Chondrocyte (in vitro differentiated cells): Measurements from ENCODE around the gene NDUFB8. TPM values are rescaled to one million over a fixed set of nuclear protein-coding genes. Genes with fewer than 3 reads are reported as not detected.

Experiments
- DNase-seq: peaks from one replicate; pipeline ENCODE4 v3.0.0; 2021; ENCODE audit warnings: mixed read lengths, low spot score
- H3K27ac Mint-ChIP-seq: one replicate; pipeline ENCODE4 v1.8.0; 2021; ENCODE audit warnings: mild to moderate bottlenecking, moderate library complexity, mixed read lengths; ENCODE audit not compliant: unreplicated experiment
- H3K27me3 Mint-ChIP-seq: 2 replicates; pipeline ENCODE4 v1.8.0; 2021; ENCODE audit warnings: low read depth, mixed read lengths
- H3K36me3 Mint-ChIP-seq: 2 replicates; pipeline ENCODE4 v1.8.0; 2021; ENCODE audit warnings: low read depth, mixed read lengths
- H3K4me1 Mint-ChIP-seq: 2 replicates; pipeline ENCODE4 v1.8.0; 2021; ENCODE audit warnings: low read depth, mild to moderate bottlenecking, mixed read lengths
- H3K4me3 Mint-ChIP-seq: one replicate; pipeline ENCODE4 v1.8.0; 2021; ENCODE audit warnings: mild to moderate bottlenecking, moderate library complexity, mixed read lengths; ENCODE audit not compliant: unreplicated experiment
- H3K9me3 Mint-ChIP-seq: 2 replicates; pipeline ENCODE4 v1.8.0; 2021; ENCODE audit warnings: low read depth, mixed read lengths
- CTCF ChIP-seq: fragments of 200-600 bp; sonication (generic); IDR thresholded peaks from 2 replicates; pipeline ENCODE4 v1.5.0; 2021; ENCODE audit warnings: antibody characterized with exemption, mild to moderate bottlenecking, moderate library complexity
- total RNA-seq: library from RNA; stranded (reverse); gene quantifications from 3 replicates; pipeline ENCODE4 v1.2.1, GENCODE V29; 2021

Gene NDUFB8
- total RNA-seq, 1 donor from 2014 or later, result 127 TPM

GRCh38 chr10:100570506-100570905 is 40.8 kb upstream of the NDUFB8 start:
- no peak for DNase-seq
- Mint-ChIP-seq H3K4me1 (no peaks in the 10 kb centered on the region), H3K9me3 (no peaks in the 10 kb centered on the region), H3K27ac (no peak overlapping the region), H3K27me3 (peaks cover 46% of the 10 kb centered on the region), H3K36me3 (no peaks in the 10 kb centered on the region), H3K4me3 (no peak overlapping the region)
- no peak for TF ChIP-seq CTCF

DNA sequence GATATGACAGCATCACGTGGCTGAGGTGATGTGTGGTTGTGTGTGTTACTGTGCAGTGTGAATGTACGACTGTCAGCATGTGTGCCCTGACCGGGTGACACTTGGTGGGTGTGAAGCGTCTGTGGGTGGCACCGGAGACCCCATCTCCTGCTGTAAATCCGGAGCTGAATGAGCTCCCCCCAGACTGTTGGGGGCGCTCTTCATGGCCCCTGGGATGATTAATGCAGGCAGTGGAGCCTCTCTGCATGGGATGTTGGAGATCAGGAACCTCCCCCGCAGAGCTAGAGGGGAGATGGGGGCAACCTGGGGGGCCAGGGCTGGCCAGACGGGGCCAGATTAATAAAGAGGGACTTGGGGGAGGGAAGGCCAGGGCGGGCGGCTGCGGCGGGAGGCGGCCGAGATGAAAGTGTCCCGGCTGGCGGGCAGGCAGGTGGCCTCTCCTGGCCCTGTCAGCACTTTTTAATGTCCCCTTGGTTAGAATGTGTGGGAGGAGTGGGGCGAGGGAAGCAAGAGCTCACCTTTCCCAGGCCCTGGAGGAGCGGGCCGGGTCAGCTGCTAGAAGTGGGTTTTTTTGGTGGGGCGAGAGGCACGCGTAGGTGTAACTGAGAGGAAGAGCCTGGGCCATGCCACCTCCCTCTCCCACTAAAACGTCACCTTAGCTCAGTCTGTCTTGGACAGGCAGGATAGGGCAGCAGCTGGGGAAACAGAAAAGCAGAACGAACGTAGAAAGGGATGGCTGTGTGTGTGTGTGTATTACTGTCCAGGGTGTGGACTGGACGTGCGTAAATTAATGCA is 40.2 kb upstream of the NDUFB8 start:
- no peak for DNase-seq
- no peak overlapping the region for H3K4me3 Mint-ChIP-seq
- H3K4me1 Mint-ChIP-seq, result no peaks in the 10 kb centered on the region
- no peaks in the 10 kb centered on the region for H3K36me3 Mint-ChIP-seq
- no peak overlapping the region for H3K27ac Mint-ChIP-seq
- TF ChIP-seq CTCF, result no peak
- no peaks in the 10 kb centered on the region for H3K9me3 Mint-ChIP-seq
- H3K27me3 Mint-ChIP-seq, result peaks cover 47% of the 10 kb centered on the region

- peaks cover 50% of the 10 kb centered on the region for H3K27me3 Mint-ChIP-seq
- H3K36me3 Mint-ChIP-seq, result no peaks in the 10 kb centered on the region
- no peak overlapping the region for H3K4me3 Mint-ChIP-seq
- TF ChIP-seq CTCF, result no peak
- H3K27ac Mint-ChIP-seq, result no peak overlapping the region
- H3K4me1 Mint-ChIP-seq, result no peaks in the 10 kb centered on the region
- no peaks in the 10 kb centered on the region for H3K9me3 Mint-ChIP-seq
- DNase-seq, result no peak
Measured at GRCh38 chr10:100568912-100569311, 39.2 kb upstream of the NDUFB8 start.

- no peaks in the 10 kb centered on the region for H3K9me3 Mint-ChIP-seq
- H3K4me1 Mint-ChIP-seq, result no peaks in the 10 kb centered on the region
- H3K27ac Mint-ChIP-seq, result no peak overlapping the region
- TF ChIP-seq CTCF, result no peak
- peaks cover 2% of the 10 kb centered on the region for H3K36me3 Mint-ChIP-seq
- H3K27me3 Mint-ChIP-seq, result peaks cover 46% of the 10 kb centered on the region
- no peak overlapping the region for H3K4me3 Mint-ChIP-seq
- no peak for DNase-seq
Measured at GRCh38 chr10:100567826-100568225, 38.2 kb upstream of the NDUFB8 start.

- Mint-ChIP-seq H3K9me3 (no peaks in the 10 kb centered on the region), H3K36me3 (peaks cover 2% of the 10 kb centered on the region), H3K4me1 (no peaks in the 10 kb centered on the region), H3K4me3 (no peak overlapping the region), H3K27ac (no peak overlapping the region), H3K27me3 (peaks cover 43% of the 10 kb centered on the region)
- TF ChIP-seq CTCF, result no peak
- no peak for DNase-seq
Measured at GRCh38 chr10:100567249-100567648, 37.6 kb upstream of the NDUFB8 start.
